ENCODE data around the gene FGF21.
A peak's percentile ranks its signal among the peaks of the same experiment; 100 is the strongest.

Gene FGF21

GRCh38 chr19:48728911-48729664 lies 26.2 kb upstream of the FGF21 start:
- DNase-seq (ENCODE audit: low read depth) = no peak

- DNase-seq (ENCODE audit: low read depth) = no peak
Observed at GRCh38 chr19:48731452-48731851, 23.9 kb upstream of the FGF21 start.

GRCh38 chr19:48734625-48735024 lies 20.7 kb upstream of the FGF21 start:
- DNase-seq (ENCODE audit: low read depth) = no peak

GRCh38 chr19:48735031-48735615 lies 20.2 kb upstream of the FGF21 start:
- DNase-seq (ENCODE audit: low read depth) = no peak

GRCh38 chr19:48737360-48737998 lies 17.8 kb upstream of the FGF21 start:
- DNase-seq (ENCODE audit: low read depth) = no peak

GRCh38 chr19:48738557-48739403 lies 16.5 kb upstream of the FGF21 start:
- DNase-seq (ENCODE audit: low read depth) = peak; percentile 88

- DNase-seq (ENCODE audit: low read depth) = no peak
Observed at GRCh38 chr19:48739404-48740163, 15.7 kb upstream of the FGF21 start.

GRCh38 chr19:48740164-48740972 lies 15.0 kb upstream of the FGF21 start, which contains the start of gene RASIP1:
Gene RASIP1 (minus strand): TSS chr19:48740610. CDS start chr19:48740282, 328 bp downstream.
- DNase-seq (ENCODE audit: low read depth) = no peak

- DNase-seq (ENCODE audit: low read depth) = no peak
Observed at GRCh38 chr19:48741129-48741999, 14.0 kb upstream of the FGF21 start.

- DNase-seq (ENCODE audit: low read depth) = no peak
Observed at GRCh38 chr19:48742096-48742495, 13.2 kb upstream of the FGF21 start.

GRCh38 chr19:48745208-48745995 lies 9.9 kb upstream of the FGF21 start:
- peak; percentile 45 for DNase-seq (ENCODE audit: low read depth)

- no peak for DNase-seq (ENCODE audit: low read depth)
Observed at GRCh38 chr19:48746110-48746509, 9.2 kb upstream of the FGF21 start.

GRCh38 chr19:48746738-48747575 lies 8.4 kb upstream of the FGF21 start, which contains the start of gene IZUMO1:
Gene IZUMO1 (minus strand): TSS chr19:48746909. CDS start chr19:48745859, 1,050 bp downstream.
- DNase-seq (ENCODE audit: low read depth) = no peak

GRCh38 chr19:48749571-48750198 lies 5.6 kb upstream of the FGF21 start:
- DNase-seq (ENCODE audit: low read depth) = no peak

GRCh38 chr19:48750351-48750750 lies 5.0 kb upstream of the FGF21 start:
- no peak for DNase-seq (ENCODE audit: low read depth)

GRCh38 chr19:48750771-48751504 lies 4.4 kb upstream of the FGF21 start:
- no peak for DNase-seq (ENCODE audit: low read depth)
